ENCODE data around the gene PSTPIP1.

DNA sequence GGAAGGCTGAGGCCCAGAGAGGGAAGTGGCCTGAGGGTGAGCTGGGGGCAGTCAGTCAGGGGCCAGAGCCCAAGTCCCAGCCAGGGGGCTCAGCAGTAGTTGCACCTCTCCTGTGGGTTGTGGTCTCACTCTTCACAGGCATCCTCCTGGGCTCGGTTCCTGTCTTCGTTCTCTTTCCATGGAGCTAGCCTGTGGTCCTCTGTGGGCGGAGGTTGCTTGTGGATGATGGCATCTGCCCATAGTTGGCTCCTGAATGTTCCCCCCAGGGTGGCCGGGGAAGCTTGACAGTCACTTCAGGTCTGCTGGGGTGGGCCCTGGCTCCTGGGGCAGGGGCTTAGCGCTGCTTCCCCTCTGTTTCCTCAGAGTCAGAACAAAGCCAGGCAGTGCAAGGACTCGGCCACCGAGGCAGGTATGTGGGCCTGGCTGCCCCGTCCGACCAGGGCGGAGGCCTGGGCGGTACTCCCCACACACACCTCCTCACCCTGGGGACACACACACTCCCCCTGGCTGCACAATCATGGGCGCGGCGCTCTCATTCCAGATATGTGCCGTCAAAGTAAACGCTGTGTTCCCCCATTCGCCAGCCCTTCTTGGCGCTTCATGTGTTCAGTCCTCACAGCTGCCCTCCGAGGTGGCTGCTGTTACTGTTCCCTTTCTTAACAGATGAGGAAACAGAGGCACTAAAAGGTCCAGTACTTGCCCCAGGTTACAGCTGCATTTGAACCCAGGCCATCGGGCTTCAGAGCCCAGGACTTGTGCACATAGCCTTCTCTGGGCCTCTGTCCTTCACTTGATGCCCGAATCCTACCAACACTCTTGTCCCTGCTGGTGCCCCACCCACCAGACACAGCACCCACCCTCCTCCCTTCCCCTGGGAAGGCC lies 34.5 kb downstream of the PSTPIP1 start:
- TF ChIP-seq CTCF (IDR thresholded peaks at IDR 0.05) (no peak), POLR2A (IDR thresholded peaks at IDR 0.05) (no peak)
